Body of pancreas (tissue), 4 donors: ENCODE measurements around the gene SIGLEC11.

Experiments
- CTCF ChIP-seq, 7 experiments: fragments of 450-650 bp in 4 of 7; fragments of 200-600 bp in 3 of 7; sonication (generic) in 3 of 7; IDR thresholded peaks; one replicate each; pipeline ENCODE4 v1.5.1; 2016 to 2019; ENCODE audit warnings: antibody characterized with exemption in 7 of 7
- POLR2A ChIP-seq, 3 donors: fragments of 450-650 bp; IDR thresholded peaks; one replicate each; pipeline ENCODE4 v1.6.1; 2016; ENCODE audit warnings: antibody characterized with exemption in 3 of 3, mild to moderate bottlenecking in 2 of 3

- no peak for TF ChIP-seq CTCF (IDR thresholded peaks at IDR 0.05)
- no peak for TF ChIP-seq POLR2A (IDR thresholded peaks at IDR 0.05)
These were observed 56.8 kb downstream of the SIGLEC11 start for GRCh38 chr19:49904136-49904535.
